Thyroid gland (tissue), 4 donors: Measurements from ENCODE around the gene SLC8A3.

ENCODE experiments used
- CTCF ChIP-seq, 6 experiments: fragments of 200-600 bp in 3 of 6; fragments of 450-650 bp in 3 of 6; sonication (generic) in 3 of 6; IDR thresholded peaks; one replicate each; pipeline ENCODE4 v1.5.1; 2016 to 2019; ENCODE audit warnings: antibody characterized with exemption in 6 of 6, mild to moderate bottlenecking in 2 of 6, inconsistent platforms in 1 of 6, moderate library complexity in 1 of 6
- POLR2A ChIP-seq, 2 donors: fragments of 450-650 bp; IDR thresholded peaks; one replicate each; pipeline ENCODE4 v1.6.1; 2017; ENCODE audit warnings: antibody characterized with exemption in 2 of 2, mild to moderate bottlenecking in 2 of 2, moderate library complexity in 1 of 2

- TF ChIP-seq POLR2A (IDR thresholded peaks at IDR 0.05) (no peak), CTCF (IDR thresholded peaks at IDR 0.05) (no peak)
Measured at GRCh38 chr14:70011708-70012107, 177.0 kb downstream of the SLC8A3 start.
